Epithelial cell of esophagus (primary cell): ENCODE results near the gene OBP2A.

Experiments used
- DNase-seq: peaks from one replicate; pipeline ENCODE4 v3.0.0; 2010; ENCODE audit warnings: low read depth
- H3K4me3 ChIP-seq: 2 replicates; pipeline ENCODE4 v1.5.1; 2011; ENCODE audit warnings: mild to moderate bottlenecking, low read length, control low read depth
- CTCF ChIP-seq: IDR thresholded peaks from 2 replicates; pipeline ENCODE4 v1.5.1; 2011; ENCODE audit warnings: low read depth, mild to moderate bottlenecking, low read length, control low read depth, inconsistent platforms; ENCODE audit not compliant: insufficient read depth; ENCODE audit errors: missing control alignments

The OBP2A gene

GRCh38 chr9:135521608-135522095 lies 24.3 kb upstream of the OBP2A start:
- no peak for TF ChIP-seq CTCF

GRCh38 chr9:135522137-135522877 lies 23.6 kb upstream of the OBP2A start:
- H3K4me3 ChIP-seq = no peak overlapping the region
- no peak for DNase-seq
- no peak for TF ChIP-seq CTCF

More at GRCh38 chr9:135521608-135522095, 24.3 kb upstream of the OBP2A start:
- no peak overlapping the region for H3K4me3 ChIP-seq
- no peak for DNase-seq

- DNase-seq = no peak
- no peak for TF ChIP-seq CTCF
- H3K4me3 ChIP-seq = no peak overlapping the region
Observed at GRCh38 chr9:135522931-135523330, 23.0 kb upstream of the OBP2A start.

- no peak overlapping the region for H3K4me3 ChIP-seq
- no peak for TF ChIP-seq CTCF
- DNase-seq = no peak
Observed at GRCh38 chr9:135523521-135524129, 22.3 kb upstream of the OBP2A start.

- no peak overlapping the region for H3K4me3 ChIP-seq
- DNase-seq = no peak
- no peak for TF ChIP-seq CTCF
Observed at GRCh38 chr9:135524130-135524861, 21.6 kb upstream of the OBP2A start.

GRCh38 chr9:135525241-135526088 lies 20.5 kb upstream of the OBP2A start:
- no peak for DNase-seq
- TF ChIP-seq CTCF = no peak
- H3K4me3 ChIP-seq = no peak overlapping the region
